Kidney (tissue), 14 donors: ENCODE data around the gene CP. TPM values are rescaled to one million over a fixed set of nuclear protein-coding genes. Genes with fewer than 3 reads are reported as not detected.
"Not testable (repeated sequence)": the region's sequence is repeated elsewhere in the genome, so short reads cannot be mapped to it uniquely, and the experiment has no call there.

Experiments
- DNase-seq, 5 donors: peaks; one replicate each; pipeline ENCODE4 v3.0.0-alpha.2; 2013 to 2020
- FAIRE-seq: peaks from 2 replicates; lab custom pipeline; 2012; peaks lifted over from hg19 to GRCh38; lab: Jason Lieb, UNC
- H3K27ac ChIP-seq, 2 donors: one replicate each; pipeline ENCODE4 v1.7.0; 2013; ENCODE audit warnings: low read depth in 2 of 2, low read length in 2 of 2, inconsistent platforms in 1 of 2
- H3K27me3 ChIP-seq: one replicate; pipeline ENCODE4 v1.7.1; 2013; ENCODE audit warnings: low read length, inconsistent platforms; ENCODE audit not compliant: control insufficient read depth, insufficient read depth
- H3K36me3 ChIP-seq, 3 donors: one replicate each; pipeline versions ENCODE4 v1.7.0 to v1.7.1; 2013; ENCODE audit warnings: low read length in 3 of 3, control low read depth in 1 of 3, inconsistent platforms in 1 of 3; ENCODE audit not compliant: insufficient read depth in 3 of 3, control insufficient read depth in 2 of 3
- H3K4me1 ChIP-seq, 3 donors: one replicate each; pipeline versions ENCODE4 v1.7.0 to v1.7.1; 2013; ENCODE audit warnings: low read length in 3 of 3, inconsistent platforms in 1 of 3, low read depth in 1 of 3; ENCODE audit not compliant: control insufficient read depth in 2 of 3, insufficient read depth in 2 of 3
- H3K4me3 ChIP-seq, 3 donors: one replicate each; pipeline versions ENCODE4 v1.7.0 to v1.8.1; 2013; ENCODE audit warnings: low read length in 3 of 3, control low read depth in 1 of 3, inconsistent platforms in 1 of 3
- H3K9ac ChIP-seq, 3 donors: one replicate each; pipeline versions ENCODE4 v1.7.0 to v1.7.1; 2013; ENCODE audit warnings: low read length in 3 of 3, control low read depth in 1 of 3, inconsistent platforms in 1 of 3
- H3K9me3 ChIP-seq, 3 donors: one replicate each; pipeline versions ENCODE4 v1.7.0 to v1.7.1; 2013; ENCODE audit warnings: low read length in 3 of 3, control low read depth in 1 of 3, inconsistent platforms in 1 of 3; ENCODE audit not compliant: control insufficient read depth in 2 of 3, insufficient read depth in 1 of 3
- CTCF ChIP-seq: IDR thresholded peaks from 3 replicates; pipeline ENCODE4 v1.5.1; 2012; ENCODE audit warnings: mild to moderate bottlenecking, moderate library complexity, borderline replicate concordance; ENCODE audit not compliant: insufficient read depth; ENCODE audit errors: extremely low read depth
- intact Hi-C: fragments of 100-400 bp; cut with DNase I; formaldehyde crosslinking; loops from one replicate; pipeline ENCODE4 v1.11.1; 2022
- polyA plus RNA-seq: library from polyadenylated mRNA; stranded (reverse); fragments of 350-450 nt; fragmentation: Illumina TruSeq; extraction: RNeasy Lipid Tissue Mini Kit (QIAGEN cat#74804); gene quantifications from one replicate; pipeline ENCODE4 v1.2.3, GENCODE V29; 2014; ENCODE audit warnings: low read depth, low replicate concordance; ENCODE audit not compliant: insufficient read depth
- total RNA-seq: library from RNA; stranded (reverse); fragmentation: NEBNext Ultra II Directional; extraction: Animal tissue kit (Norgen Biotek cat#: 25700); gene quantifications from one replicate; pipeline ENCODE4 v1.2.1, GENCODE V29; 2021
- donor health status: control.
- donor health status: control.
- donor health status: control.
- donor health status: control.
- donor health status: control.
- donor health status: DM: yes; HTN: yes; CAD: no.
- donor health status: Normal renal cell carcinoma (clear cell type).

The CP gene
- total and polyA plus RNA-seq, 2 donors from 2014 or later, result 5.3 to 72.1 TPM

- intact Hi-C loops, result no loop called here
- no peak for FAIRE-seq
- H3K36me3 ChIP-seq, result no peaks in the 10 kb centered on the region
- H3K4me3 ChIP-seq, result no peak overlapping the region
- TF ChIP-seq CTCF, result no peak
- no peaks in the 10 kb centered on the region for H3K27me3 ChIP-seq
- H3K27ac ChIP-seq, result peak overlapping the region in 1 of 2 donors; percentile 17
- no peak overlapping the region for H3K9ac ChIP-seq
- DNase-seq, result no peak
- H3K4me1 ChIP-seq, result peaks cover 3 to 5% (median 5%) of the 10 kb centered on the region in 3 donors
- no peaks in the 10 kb centered on the region for H3K9me3 ChIP-seq
These were observed 1.8 kb upstream of the CP start for GRCh38 chr3:149223461-149223820.

GRCh38 chr3:149219380-149220121 is 2.1 kb downstream of the CP start:
- H3K4me3 ChIP-seq, intact Hi-C loops, H3K9ac ChIP-seq, DNase-seq, H3K27ac ChIP-seq, H3K9me3 ChIP-seq, H3K36me3 ChIP-seq, H3K27me3 ChIP-seq, FAIRE-seq: not testable (repeated sequence)
- H3K4me1 ChIP-seq, result peaks cover 3 to 27% (median 5%) of the 10 kb centered on the region in 3 donors

GRCh38 chr3:149217347-149217746 is 4.3 kb downstream of the CP start:
- Histone ChIP-seq H3K9me3 (no peaks in the 10 kb centered on the region), H3K4me3 (no peak overlapping the region), H3K27me3 (no peaks in the 10 kb centered on the region), H3K27ac (no peak overlapping the region), H3K9ac (no peak overlapping the region), H3K4me1 (peaks cover 2 to 33% (median 3%) of the 10 kb centered on the region in 3 donors), H3K36me3 (no peaks in the 10 kb centered on the region)
- FAIRE-seq (no peak), DNase-seq (no peak)
- intact Hi-C loops, result no loop called here
- TF ChIP-seq CTCF, result no peak

- no peak for TF ChIP-seq CTCF
- FAIRE-seq (no peak), DNase-seq (peak in 1 of 5 donors; percentile 52)
- peak overlapping the region in 1 of 3 donors; percentile 18 for H3K4me3 ChIP-seq
- H3K9me3 ChIP-seq, result no peaks in the 10 kb centered on the region
- peak overlapping the region in 1 of 3 donors; percentile 14 for H3K9ac ChIP-seq
- peak overlapping the region; percentile 5 to 34 for H3K27ac ChIP-seq
- intact Hi-C loops, result no loop called here
- H3K4me1 ChIP-seq, result peaks cover 0 to 28% (median 2%) of the 10 kb centered on the region in 3 donors
- no peaks in the 10 kb centered on the region for H3K27me3 ChIP-seq
- H3K36me3 ChIP-seq, result no peaks in the 10 kb centered on the region
These were observed 5.3 kb downstream of the CP start for GRCh38 chr3:149216193-149216869.
